NCI-H146 treated with DMSO at 0.1 percent for 48 hours (cell line): ENCODE results near the gene SPATA25.

Source experiments
- DNase-seq: peaks from one replicate; lab custom pipeline; 2025; ENCODE audit not compliant: unreplicated experiment; lab: John Stamatoyannopoulos, UW

The SPATA25 gene

DNA sequence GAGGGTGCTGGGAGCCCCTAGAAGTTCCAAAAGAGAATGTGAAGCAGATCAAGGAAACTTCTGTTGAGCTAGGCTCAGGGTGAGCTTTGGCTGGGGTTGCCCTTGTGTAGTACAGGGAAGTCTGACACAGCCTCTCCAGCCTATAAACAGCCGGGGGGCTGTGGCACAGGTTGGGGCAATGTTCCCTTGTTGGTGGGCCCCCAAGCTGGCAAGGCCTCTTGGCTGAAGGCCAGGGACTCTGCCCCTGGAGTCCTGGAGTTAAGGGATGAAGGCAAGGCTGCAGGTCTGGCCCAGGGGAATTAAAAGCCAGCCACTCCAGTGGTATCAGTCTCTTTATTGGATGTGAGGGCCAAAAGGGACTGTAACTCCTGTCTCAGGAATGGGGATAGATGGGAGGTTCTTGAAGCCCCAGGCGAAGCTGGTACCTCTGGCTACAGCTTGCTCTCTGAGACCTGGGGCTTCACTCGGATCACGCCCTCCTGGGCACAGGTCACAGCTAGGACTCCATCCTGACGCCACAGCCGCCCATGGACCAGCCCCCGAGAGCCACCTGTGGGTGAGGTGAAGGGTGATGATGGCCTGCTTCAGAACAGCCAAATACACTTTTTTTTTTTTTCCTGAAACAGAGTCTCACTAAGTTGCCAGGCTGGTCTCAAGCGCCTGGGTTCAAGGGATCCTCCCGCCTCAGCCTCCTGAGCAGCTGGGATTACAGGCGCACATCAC lies 45.9 kb downstream of the SPATA25 start:
- no peak for DNase-seq

DNA sequence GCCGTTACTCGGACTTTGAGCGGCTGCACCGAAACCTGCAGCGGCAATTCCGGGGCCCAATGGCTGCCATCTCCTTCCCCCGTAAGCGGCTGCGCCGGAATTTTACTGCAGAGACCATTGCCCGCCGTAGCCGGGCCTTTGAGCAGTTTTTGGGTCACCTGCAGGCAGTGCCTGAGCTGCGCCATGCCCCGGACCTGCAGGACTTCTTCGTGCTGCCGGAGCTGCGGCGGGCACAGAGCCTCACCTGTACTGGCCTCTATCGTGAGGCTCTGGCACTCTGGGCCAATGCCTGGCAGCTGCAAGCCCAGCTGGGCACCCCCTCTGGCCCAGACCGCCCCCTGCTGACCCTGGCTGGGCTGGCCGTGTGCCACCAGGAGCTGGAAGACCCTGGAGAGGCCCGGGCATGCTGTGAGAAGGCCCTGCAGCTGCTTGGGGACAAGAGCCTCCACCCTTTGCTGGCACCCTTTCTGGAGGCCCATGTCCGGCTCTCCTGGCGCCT lies 46.7 kb downstream of the SPATA25 start:
- no peak for DNase-seq

DNA sequence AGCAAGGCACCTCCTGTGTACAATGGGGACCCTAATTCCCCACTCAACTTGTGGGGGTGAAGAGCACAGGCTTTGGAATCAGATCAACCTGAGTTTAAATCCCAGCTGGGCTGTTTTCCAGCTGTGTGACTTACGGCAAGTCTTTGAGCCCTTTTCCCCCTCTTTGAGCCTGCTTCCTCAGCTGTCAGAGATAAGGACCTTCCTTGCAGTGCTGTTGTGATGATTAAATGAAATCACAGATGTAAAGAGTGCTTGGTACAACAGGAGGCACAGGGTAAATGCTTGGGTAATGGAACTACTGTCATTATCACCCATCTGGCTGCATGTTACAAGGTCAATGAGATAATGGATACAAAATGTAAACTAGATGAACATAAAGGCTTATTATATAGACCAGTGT lies 50.6 kb downstream of the SPATA25 start:
- no peak for DNase-seq
